SK-N-SH treated with all-trans-retinoic acid at 6 μM for 48 hours (cell line): ENCODE results near the gene CD8B.

Experiments
- ATAC-seq: fragments of 200-7000 bp; cut with Tn5 transposase; 3 replicates; pipeline ENCODE4 v1.9.1; 2020; ENCODE audit warnings: mild to moderate bottlenecking, moderate library complexity
- ARNTL ChIP-seq: fragments of 450-650 bp; formaldehyde crosslinking; IDR thresholded peaks from 2 replicates; pipeline ENCODE4 v1.5.0; 2020; ENCODE audit warnings: low read depth, mild to moderate bottlenecking, moderate library complexity, borderline replicate concordance
- BACH2 ChIP-seq: fragments of 250-450 bp; sonication (Bioruptor Pico); IDR thresholded peaks from 2 replicates; pipeline ENCODE4 v1.9.0; 2021; ENCODE audit warnings: mild to moderate bottlenecking, borderline replicate concordance
- CSDC2 ChIP-seq: fragments of 250-450 bp; sonication (Bioruptor Pico); IDR thresholded peaks from 2 replicates; pipeline ENCODE4 v1.5.0; 2020; ENCODE audit warnings: mild to moderate bottlenecking, moderate library complexity
- ESRRG ChIP-seq: fragments of 250-450 bp; sonication (Bioruptor Pico); IDR thresholded peaks from 2 replicates; pipeline ENCODE4 v1.6.1; 2021; ENCODE audit warnings: mild to moderate bottlenecking
- GLIS3 ChIP-seq: fragments of 250-450 bp; sonication (Bioruptor Pico); IDR thresholded peaks from 2 replicates; pipeline ENCODE4 v1.5.0; 2020; ENCODE audit warnings: mild to moderate bottlenecking, moderate library complexity
- ISL1 ChIP-seq: fragments of 250-450 bp; sonication (Bioruptor Pico); IDR thresholded peaks from 2 replicates; pipeline ENCODE4 v2.1.2; 2022; ENCODE audit warnings: mild to moderate bottlenecking, moderate library complexity
- OSR1 ChIP-seq: fragments of 250-450 bp; sonication (Bioruptor Pico); IDR thresholded peaks from 2 replicates; pipeline ENCODE4 v1.8.0; 2022; ENCODE audit warnings: moderate library complexity, mild to moderate bottlenecking, inconsistent platforms
- PPARA ChIP-seq: fragments of 250-450 bp; sonication (Bioruptor Pico); IDR thresholded peaks from 2 replicates; pipeline ENCODE4 v1.5.0; 2020; ENCODE audit warnings: mild to moderate bottlenecking, borderline replicate concordance
- RARB ChIP-seq: fragments of 250-450 bp; sonication (Bioruptor Pico); IDR thresholded peaks from 2 replicates; pipeline ENCODE4 v1.8.0; 2021; ENCODE audit warnings: mild to moderate bottlenecking, moderate library complexity
- SNAI2 ChIP-seq: fragments of 250-450 bp; sonication (Bioruptor Pico); IDR thresholded peaks from 2 replicates; pipeline ENCODE4 v1.5.0; 2020; ENCODE audit warnings: mild to moderate bottlenecking, moderate library complexity
- TCF4 ChIP-seq: fragments of 250-450 bp; sonication (Bioruptor Pico); IDR thresholded peaks from 2 replicates; pipeline ENCODE4 v1.8.0; 2021; ENCODE audit warnings: mild to moderate bottlenecking, moderate library complexity, borderline replicate concordance
- TOX ChIP-seq: fragments of 250-450 bp; sonication (Bioruptor Pico); IDR thresholded peaks from 2 replicates; pipeline ENCODE4 v1.8.0; 2021; ENCODE audit warnings: mild to moderate bottlenecking, moderate library complexity, borderline replicate concordance
- ZC3H10 ChIP-seq: fragments of 250-450 bp; sonication (Bioruptor Pico); IDR thresholded peaks from 2 replicates; pipeline ENCODE4 v1.5.1; 2021; ENCODE audit warnings: mild to moderate bottlenecking, moderate library complexity
- ZFP3 ChIP-seq: fragments of 250-450 bp; sonication (Bioruptor Pico); IDR thresholded peaks from 2 replicates; pipeline ENCODE4 v1.5.0; 2020; ENCODE audit warnings: mild to moderate bottlenecking, moderate library complexity
- ZFP30 ChIP-seq: fragments of 450-650 bp; formaldehyde crosslinking; IDR thresholded peaks from 2 replicates; pipeline ENCODE4 v1.5.0; 2022; ENCODE audit warnings: mild to moderate bottlenecking, moderate library complexity
- ZNF565 ChIP-seq: fragments of 450-650 bp; formaldehyde crosslinking; conservative IDR thresholded peaks from 2 replicates; pipeline ENCODE4 v1.5.0; 2020; ENCODE audit warnings: low read depth, mild to moderate bottlenecking, moderate library complexity
- ZNF70 ChIP-seq: fragments of 450-650 bp; formaldehyde crosslinking; IDR thresholded peaks from 2 replicates; pipeline ENCODE4 v1.5.0; 2020; ENCODE audit warnings: mild to moderate bottlenecking, moderate library complexity
- TF ChIP-seq, protein P1 (sequence below): fragments of 250-450 bp; sonication (Bioruptor Pico); IDR thresholded peaks from 2 replicates; pipeline ENCODE4 v1.5.1; 2021; ENCODE audit warnings: mild to moderate bottlenecking, moderate library complexity
- TF ChIP-seq, protein P2 (sequence below): fragments of 250-450 bp; sonication (Bioruptor Pico); IDR thresholded peaks from 2 replicates; pipeline ENCODE4 v1.5.1; 2020; ENCODE audit warnings: low read depth, mild to moderate bottlenecking, moderate library complexity
- TF ChIP-seq, protein P3 (sequence below): fragments of 250-450 bp; sonication (Bioruptor Pico); IDR thresholded peaks from 2 replicates; pipeline ENCODE4 v1.8.0; 2021; ENCODE audit warnings: low read depth, mild to moderate bottlenecking, moderate library complexity, borderline replicate concordance
- TF ChIP-seq, protein P4 (sequence below): fragments of 250-450 bp; sonication (Bioruptor Pico); IDR thresholded peaks from 2 replicates; pipeline ENCODE4 v1.8.0; 2020; ENCODE audit warnings: mild to moderate bottlenecking, moderate library complexity, borderline replicate concordance
- TF ChIP-seq, protein P5 (sequence below): fragments of 250-450 bp; sonication (Bioruptor Pico); IDR thresholded peaks from 2 replicates; pipeline ENCODE4 v1.5.0; 2020; ENCODE audit warnings: mild to moderate bottlenecking, moderate library complexity

CD8B gene

DNA sequence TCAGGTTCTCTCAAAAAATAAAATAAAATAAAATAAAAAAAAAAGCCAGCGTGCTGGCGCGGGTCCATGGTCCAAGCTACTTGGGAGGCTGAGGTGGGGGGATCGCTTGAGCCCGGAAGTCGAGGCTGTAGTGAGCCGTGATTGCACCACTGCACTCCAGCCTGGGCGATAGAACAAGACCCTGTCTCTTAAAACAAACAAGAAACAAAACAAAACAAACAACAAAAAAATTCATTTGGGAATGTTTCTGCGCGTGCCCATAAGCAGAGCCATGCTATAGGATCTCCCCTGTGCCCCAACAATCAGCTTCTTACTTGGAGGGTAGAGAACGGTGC lies 54.6 kb downstream of the CD8B start:
- TF ChIP-seq RARB (no peak), OSR1 (CRISPR knock-in tag) (no peak), SNAI2 (CRISPR knock-in tag) (no peak), ZNF565 (CRISPR knock-in tag) (no peak), ZFP3 (CRISPR knock-in tag) (no peak), CSDC2 (no peak), PPARA (no peak), TOX (CRISPR knock-in tag) (no peak), ZC3H10 (no peak), GLIS3 (CRISPR knock-in tag) (no peak), ISL1 (CRISPR knock-in tag) (no peak)
- TF ChIP-seq, protein P1, sequence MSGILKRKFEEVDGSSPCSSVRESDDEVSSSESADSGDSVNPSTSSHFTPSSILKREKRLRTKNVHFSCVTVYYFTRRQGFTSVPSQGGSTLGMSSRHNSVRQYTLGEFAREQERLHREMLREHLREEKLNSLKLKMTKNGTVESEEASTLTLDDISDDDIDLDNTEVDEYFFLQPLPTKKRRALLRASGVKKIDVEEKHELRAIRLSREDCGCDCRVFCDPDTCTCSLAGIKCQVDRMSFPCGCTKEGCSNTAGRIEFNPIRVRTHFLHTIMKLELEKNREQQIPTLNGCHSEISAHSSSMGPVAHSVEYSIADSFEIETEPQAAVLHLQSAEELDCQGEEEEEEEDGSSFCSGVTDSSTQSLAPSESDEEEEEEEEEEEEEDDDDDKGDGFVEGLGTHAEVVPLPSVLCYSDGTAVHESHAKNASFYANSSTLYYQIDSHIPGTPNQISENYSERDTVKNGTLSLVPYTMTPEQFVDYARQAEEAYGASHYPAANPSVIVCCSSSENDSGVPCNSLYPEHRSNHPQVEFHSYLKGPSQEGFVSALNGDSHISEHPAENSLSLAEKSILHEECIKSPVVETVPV (CRISPR knock-in tag), result no peak
- TF ChIP-seq, protein P2, sequence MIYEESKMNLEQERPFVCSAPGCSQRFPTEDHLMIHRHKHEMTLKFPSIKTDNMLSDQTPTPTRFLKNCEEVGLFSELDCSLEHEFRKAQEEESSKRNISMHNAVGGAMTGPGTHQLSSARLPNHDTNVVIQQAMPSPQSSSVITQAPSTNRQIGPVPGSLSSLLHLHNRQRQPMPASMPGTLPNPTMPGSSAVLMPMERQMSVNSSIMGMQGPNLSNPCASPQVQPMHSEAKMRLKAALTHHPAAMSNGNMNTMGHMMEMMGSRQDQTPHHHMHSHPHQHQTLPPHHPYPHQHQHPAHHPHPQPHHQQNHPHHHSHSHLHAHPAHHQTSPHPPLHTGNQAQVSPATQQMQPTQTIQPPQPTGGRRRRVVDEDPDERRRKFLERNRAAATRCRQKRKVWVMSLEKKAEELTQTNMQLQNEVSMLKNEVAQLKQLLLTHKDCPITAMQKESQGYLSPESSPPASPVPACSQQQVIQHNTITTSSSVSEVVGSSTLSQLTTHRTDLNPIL (CRISPR knock-in tag), result no peak
- TF ChIP-seq, protein P3, sequence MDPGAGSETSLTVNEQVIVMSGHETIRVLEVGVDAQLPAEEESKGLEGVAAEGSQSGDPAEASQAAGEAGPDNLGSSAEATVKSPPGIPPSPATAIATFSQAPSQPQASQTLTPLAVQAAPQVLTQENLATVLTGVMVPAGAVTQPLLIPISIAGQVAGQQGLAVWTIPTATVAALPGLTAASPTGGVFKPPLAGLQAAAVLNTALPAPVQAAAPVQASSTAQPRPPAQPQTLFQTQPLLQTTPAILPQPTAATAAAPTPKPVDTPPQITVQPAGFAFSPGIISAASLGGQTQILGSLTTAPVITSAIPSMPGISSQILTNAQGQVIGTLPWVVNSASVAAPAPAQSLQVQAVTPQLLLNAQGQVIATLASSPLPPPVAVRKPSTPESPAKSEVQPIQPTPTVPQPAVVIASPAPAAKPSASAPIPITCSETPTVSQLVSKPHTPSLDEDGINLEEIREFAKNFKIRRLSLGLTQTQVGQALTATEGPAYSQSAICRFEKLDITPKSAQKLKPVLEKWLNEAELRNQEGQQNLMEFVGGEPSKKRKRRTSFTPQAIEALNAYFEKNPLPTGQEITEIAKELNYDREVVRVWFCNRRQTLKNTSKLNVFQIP (CRISPR knock-in tag), result no peak
- TF ChIP-seq, all 23 proteins: peak for 0
- no peak for ATAC-seq

DNA sequence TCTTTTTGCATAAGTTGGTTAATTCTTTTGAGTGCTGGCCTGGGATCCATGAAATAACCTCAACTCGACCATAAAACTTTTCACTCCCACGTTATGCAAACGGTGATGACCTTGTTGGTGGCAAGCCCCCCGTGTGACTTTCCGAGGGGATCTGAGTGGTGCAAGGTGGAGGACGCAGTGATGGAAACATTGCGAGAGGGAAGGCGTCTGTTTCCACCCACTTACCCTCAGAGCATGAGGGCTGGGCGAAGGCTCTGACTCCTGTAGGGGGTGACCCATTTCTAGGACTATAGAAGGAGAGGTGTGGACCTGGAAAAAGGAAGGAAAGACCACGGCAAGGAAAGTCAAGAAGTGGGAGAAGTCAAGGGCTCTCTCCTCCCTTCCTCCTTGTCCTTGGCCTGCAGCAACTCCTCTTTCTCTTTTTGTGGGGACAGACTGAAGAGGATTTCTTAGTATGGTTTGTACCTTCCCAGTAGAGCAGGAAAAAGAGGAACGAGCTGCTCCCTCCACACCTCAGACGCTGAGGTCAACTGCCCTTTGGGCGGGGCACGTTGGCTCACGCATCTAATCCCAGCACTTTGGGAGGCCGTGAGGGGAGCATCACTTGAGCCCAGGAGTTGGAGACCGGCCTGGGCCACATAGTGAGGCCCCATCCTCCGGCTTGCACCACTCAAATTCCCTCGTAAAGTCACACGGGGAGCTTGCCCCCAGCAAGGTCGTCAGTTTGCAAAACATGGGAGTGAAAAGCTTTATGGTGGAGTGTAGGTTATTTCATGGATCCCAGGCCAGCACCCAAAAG lies 55.4 kb downstream of the CD8B start:
- TF ChIP-seq OSR1 (CRISPR knock-in tag) (no peak), ESRRG (CRISPR knock-in tag) (no peak), ISL1 (CRISPR knock-in tag) (no peak), ZFP30 (CRISPR knock-in tag) (no peak)
- ATAC-seq, result no peak

DNA sequence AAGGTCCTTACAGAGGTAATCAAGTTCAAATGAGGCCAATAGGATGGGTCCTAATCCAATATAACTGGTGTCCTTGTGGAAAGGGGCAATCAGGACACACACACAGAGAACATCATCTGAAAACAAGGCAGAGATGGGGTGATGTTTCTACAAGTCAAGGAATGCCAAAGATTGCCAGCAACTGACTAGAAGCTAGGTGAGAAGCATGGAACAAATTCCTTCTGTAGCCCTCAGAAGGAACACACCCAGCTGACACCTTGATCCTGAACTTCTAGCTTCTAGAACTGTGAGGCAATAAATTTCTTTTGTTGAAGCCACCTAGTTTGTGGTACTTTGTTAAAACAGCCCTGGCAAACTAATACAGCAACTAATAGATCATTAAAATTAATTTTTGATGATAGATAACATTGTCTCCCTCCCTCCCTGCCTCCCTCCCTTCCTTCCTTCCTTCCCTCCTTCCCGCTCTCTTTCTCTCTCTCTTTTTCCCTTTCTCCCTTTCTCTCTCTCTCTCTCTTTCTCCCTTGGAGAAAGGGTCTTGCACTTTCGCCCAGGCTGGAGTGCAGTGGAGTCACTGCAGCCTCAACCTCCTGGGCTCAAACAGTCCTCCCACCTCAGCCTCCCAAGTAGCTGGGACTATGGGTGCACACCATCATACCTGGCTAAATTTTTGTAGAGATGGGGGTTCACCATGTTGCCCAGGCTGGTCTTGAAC lies 60.7 kb downstream of the CD8B start:
- no peak for TF ChIP-seq TCF4 (CRISPR knock-in tag)
- TF ChIP-seq, protein P4, sequence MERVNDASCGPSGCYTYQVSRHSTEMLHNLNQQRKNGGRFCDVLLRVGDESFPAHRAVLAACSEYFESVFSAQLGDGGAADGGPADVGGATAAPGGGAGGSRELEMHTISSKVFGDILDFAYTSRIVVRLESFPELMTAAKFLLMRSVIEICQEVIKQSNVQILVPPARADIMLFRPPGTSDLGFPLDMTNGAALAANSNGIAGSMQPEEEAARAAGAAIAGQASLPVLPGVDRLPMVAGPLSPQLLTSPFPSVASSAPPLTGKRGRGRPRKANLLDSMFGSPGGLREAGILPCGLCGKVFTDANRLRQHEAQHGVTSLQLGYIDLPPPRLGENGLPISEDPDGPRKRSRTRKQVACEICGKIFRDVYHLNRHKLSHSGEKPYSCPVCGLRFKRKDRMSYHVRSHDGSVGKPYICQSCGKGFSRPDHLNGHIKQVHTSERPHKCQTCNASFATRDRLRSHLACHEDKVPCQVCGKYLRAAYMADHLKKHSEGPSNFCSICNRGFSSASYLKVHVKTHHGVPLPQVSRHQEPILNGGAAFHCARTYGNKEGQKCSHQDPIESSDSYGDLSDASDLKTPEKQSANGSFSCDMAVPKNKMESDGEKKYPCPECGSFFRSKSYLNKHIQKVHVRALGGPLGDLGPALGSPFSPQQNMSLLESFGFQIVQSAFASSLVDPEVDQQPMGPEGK, result no peak
- TF ChIP-seq PPARA, result no peak
- TF ChIP-seq BACH2 (CRISPR knock-in tag), result no peak
- TF ChIP-seq OSR1 (CRISPR knock-in tag), result no peak
- TF ChIP-seq ZFP3 (CRISPR knock-in tag), result no peak
- TF ChIP-seq ZNF565 (CRISPR knock-in tag), result no peak
- no peak for TF ChIP-seq ZFP30 (CRISPR knock-in tag)
- TF ChIP-seq, protein P2 (CRISPR knock-in tag), result no peak
- TF ChIP-seq, protein P5, sequence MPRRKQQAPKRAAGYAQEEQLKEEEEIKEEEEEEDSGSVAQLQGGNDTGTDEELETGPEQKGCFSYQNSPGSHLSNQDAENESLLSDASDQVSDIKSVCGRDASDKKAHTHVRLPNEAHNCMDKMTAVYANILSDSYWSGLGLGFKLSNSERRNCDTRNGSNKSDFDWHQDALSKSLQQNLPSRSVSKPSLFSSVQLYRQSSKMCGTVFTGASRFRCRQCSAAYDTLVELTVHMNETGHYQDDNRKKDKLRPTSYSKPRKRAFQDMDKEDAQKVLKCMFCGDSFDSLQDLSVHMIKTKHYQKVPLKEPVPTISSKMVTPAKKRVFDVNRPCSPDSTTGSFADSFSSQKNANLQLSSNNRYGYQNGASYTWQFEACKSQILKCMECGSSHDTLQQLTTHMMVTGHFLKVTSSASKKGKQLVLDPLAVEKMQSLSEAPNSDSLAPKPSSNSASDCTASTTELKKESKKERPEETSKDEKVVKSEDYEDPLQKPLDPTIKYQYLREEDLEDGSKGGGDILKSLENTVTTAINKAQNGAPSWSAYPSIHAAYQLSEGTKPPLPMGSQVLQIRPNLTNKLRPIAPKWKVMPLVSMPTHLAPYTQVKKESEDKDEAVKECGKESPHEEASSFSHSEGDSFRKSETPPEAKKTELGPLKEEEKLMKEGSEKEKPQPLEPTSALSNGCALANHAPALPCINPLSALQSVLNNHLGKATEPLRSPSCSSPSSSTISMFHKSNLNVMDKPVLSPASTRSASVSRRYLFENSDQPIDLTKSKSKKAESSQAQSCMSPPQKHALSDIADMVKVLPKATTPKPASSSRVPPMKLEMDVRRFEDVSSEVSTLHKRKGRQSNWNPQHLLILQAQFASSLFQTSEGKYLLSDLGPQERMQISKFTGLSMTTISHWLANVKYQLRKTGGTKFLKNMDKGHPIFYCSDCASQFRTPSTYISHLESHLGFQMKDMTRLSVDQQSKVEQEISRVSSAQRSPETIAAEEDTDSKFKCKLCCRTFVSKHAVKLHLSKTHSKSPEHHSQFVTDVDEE (CRISPR knock-in tag), result no peak
- TF ChIP-seq GLIS3 (CRISPR knock-in tag), result no peak
- TF ChIP-seq ARNTL (CRISPR knock-in tag), result no peak
- no peak for TF ChIP-seq CSDC2
- TF ChIP-seq, protein P1 (CRISPR knock-in tag), result no peak
- no peak for TF ChIP-seq SNAI2 (CRISPR knock-in tag)
- no peak for TF ChIP-seq ZC3H10
- TF ChIP-seq RARB, result no peak
- TF ChIP-seq ZNF70 (CRISPR knock-in tag), result no peak
- TF ChIP-seq, all 23 proteins: peak for 0
- ATAC-seq, result no peak
